ENCODE data around the gene KRTAP4-7. TPM values are rescaled to one million over a fixed set of nuclear protein-coding genes. Genes with fewer than 3 reads are reported as not detected.
A peak's percentile ranks its signal among the peaks of the same experiment; 100 is the strongest.

The KRTAP4-7 gene
- total RNA-seq, 1 experiment from 2014 or later, result not detected

GRCh38 chr17:41060052-41060604 lies 23.8 kb upstream of the KRTAP4-7 start, which contains the start of gene KRTAP2-3:
KRTAP2-3 (minus strand) TSS chr17:41060114; CDS start chr17:41060050, 64 bp downstream.
- no peak for TF ChIP-seq CTCF (IDR thresholded peaks at IDR 0.05; ENCODE audit: insufficient read depth in 1 of 2, low read depth in 1 of 2, low read length in 1 of 2, severe bottlenecking in 1 of 2, unreplicated experiment in 1 of 2)
- intact Hi-C loops (cut with micrococcal nuclease; ENCODE audit: unreplicated experiment), result loop anchor here (10.0 kb wide), 2 partner anchors 225 to 265 kb away; no protein-coding TSS in a partner anchor
- Mint-ChIP-seq H3K36me3 (ENCODE audit: insufficient read depth, unreplicated experiment) (peaks cover 13% of the 10 kb centered on the region), H3K9me3 (ENCODE audit: unreplicated experiment) (peaks cover 14% of the 10 kb centered on the region), H3K27ac (ENCODE audit: unreplicated experiment) (peak within 1 kb of the TSS; percentile 76), H3K4me3 (ENCODE audit: unreplicated experiment) (peak within 1 kb of the TSS; percentile 68), H3K27me3 (ENCODE audit: insufficient read depth, unreplicated experiment) (no peaks in the 10 kb centered on the region), H3K4me1 (ENCODE audit: low read depth, unreplicated experiment) (peaks cover 45% of the 10 kb centered on the region)
- Histone ChIP-seq H3K9me3 (peaks cover 5% of the 10 kb centered on the region; the same call in 1 of the 2 replicates), H3K27me3 (replicated peaks; ENCODE audit: control insufficient read depth, insufficient read depth, low read length) (no peaks in the 10 kb centered on the region), H3K4me1 (peaks cover 49% of the 10 kb centered on the region), H3K4me3 (ENCODE audit: low read depth, low read length) (peak within 1 kb of the TSS; percentile 22; the same call in 1 of the 2 replicates), H3K36me3 (ENCODE audit: control insufficient read depth, insufficient read depth, low read length) (no peaks in the 10 kb centered on the region)
- no TSS peak for BruUV-seq (replicated peaks)
- ChIA-PET CTCF (interaction anchor here (1.0 kb wide), 2 partner anchors 11 to 256 kb away, joined by 3 to 4 read pairs; no protein-coding TSS in a partner anchor), POLR2A (interaction anchor here (1.1 to 1.9 kb wide), 2 partner anchors 11 to 51 kb away, joined by 8 to 10 read pairs; partner anchors contain the start of gene KRTAP3-1)
- DNase-seq, result peak in 1 of 2 experiments; percentile 24

GRCh38 chr17:41061964-41062363 lies 22.0 kb upstream of the KRTAP4-7 start:
- Mint-ChIP-seq H3K4me1 (ENCODE audit: low read depth, unreplicated experiment) (peaks cover 45% of the 10 kb centered on the region), H3K9me3 (ENCODE audit: unreplicated experiment) (peaks cover 23% of the 10 kb centered on the region), H3K27me3 (ENCODE audit: insufficient read depth, unreplicated experiment) (no peaks in the 10 kb centered on the region), H3K36me3 (ENCODE audit: insufficient read depth, unreplicated experiment) (peaks cover 13% of the 10 kb centered on the region), H3K27ac (ENCODE audit: unreplicated experiment) (peak overlapping the region; percentile 68), H3K4me3 (ENCODE audit: unreplicated experiment) (no peak overlapping the region)
- DNase-seq, result no peak
- CTCF ChIA-PET, result no interaction called here
- no peaks in the 10 kb centered on the region for H3K27me3 ChIP-seq (replicated peaks; ENCODE audit: control insufficient read depth, insufficient read depth, low read length)
- intact Hi-C loops (cut with micrococcal nuclease; ENCODE audit: unreplicated experiment), result loop anchor here (10.0 kb wide), 2 partner anchors 223 to 263 kb away; no protein-coding TSS in a partner anchor
- no peaks in the 10 kb centered on the region for H3K36me3 ChIP-seq (ENCODE audit: control insufficient read depth, insufficient read depth, low read length)
- POLR2A ChIA-PET, result no interaction called here
- no peak for TF ChIP-seq CTCF (IDR thresholded peaks at IDR 0.05; ENCODE audit: insufficient read depth in 1 of 2, low read depth in 1 of 2, low read length in 1 of 2, severe bottlenecking in 1 of 2, unreplicated experiment in 1 of 2)
- no TSS peak for BruUV-seq (replicated peaks)
- peaks cover 5% of the 10 kb centered on the region; the same call in 1 of the 2 replicates for H3K9me3 ChIP-seq
- H3K4me1 ChIP-seq, result peaks cover 49% of the 10 kb centered on the region
- no peak overlapping the region for H3K4me3 ChIP-seq (ENCODE audit: low read depth, low read length)

- no peak overlapping the region for H3K4me3 Mint-ChIP-seq (ENCODE audit: unreplicated experiment)
- DNase-seq, result no peak
- peaks cover 42% of the 10 kb centered on the region for H3K4me1 Mint-ChIP-seq (ENCODE audit: low read depth, unreplicated experiment)
- intact Hi-C loops (cut with micrococcal nuclease; ENCODE audit: unreplicated experiment), result loop anchor here (10.0 kb wide), 2 partner anchors 221 to 261 kb away; no protein-coding TSS in a partner anchor
- no peaks in the 10 kb centered on the region for H3K27me3 ChIP-seq (replicated peaks; ENCODE audit: control insufficient read depth, insufficient read depth, low read length)
- H3K36me3 ChIP-seq (ENCODE audit: control insufficient read depth, insufficient read depth, low read length), result no peaks in the 10 kb centered on the region
- no peak overlapping the region for H3K4me3 ChIP-seq (ENCODE audit: low read depth, low read length)
- peaks cover 12% of the 10 kb centered on the region for H3K36me3 Mint-ChIP-seq (ENCODE audit: insufficient read depth, unreplicated experiment)
- peaks cover 39% of the 10 kb centered on the region for H3K4me1 ChIP-seq
- H3K9me3 Mint-ChIP-seq (ENCODE audit: unreplicated experiment), result peaks cover 23% of the 10 kb centered on the region
- H3K9me3 ChIP-seq, result peaks cover 5% of the 10 kb centered on the region; the same call in 1 of the 2 replicates
- no TSS peak for BruUV-seq (replicated peaks)
- ChIA-PET POLR2A (no interaction called here), CTCF (no interaction called here)
- no peaks in the 10 kb centered on the region for H3K27me3 Mint-ChIP-seq (ENCODE audit: insufficient read depth, unreplicated experiment)
- H3K27ac Mint-ChIP-seq (ENCODE audit: unreplicated experiment), result peak overlapping the region; percentile 28
- TF ChIP-seq CTCF (IDR thresholded peaks at IDR 0.05; ENCODE audit: insufficient read depth in 1 of 2, low read depth in 1 of 2, low read length in 1 of 2, severe bottlenecking in 1 of 2, unreplicated experiment in 1 of 2), result no peak
Observed at GRCh38 chr17:41063449-41063848, 20.5 kb upstream of the KRTAP4-7 start.

All from Caco-2 (cell line).